Lung (tissue), 12 donors: ENCODE results near the gene UNC45A. TPM values are rescaled to one million over a fixed set of nuclear protein-coding genes. Genes with fewer than 3 reads are reported as not detected.

Experiments used
- ATAC-seq: fragments of 200-7000 bp; cut with Tn5 transposase; one replicate; pipeline ENCODE4 v1.9.1; 2020; ENCODE audit warnings: moderate number of reproducible peaks; ENCODE audit not compliant: insufficient read depth, low FRiP score
- DNase-seq, 3 donors: peaks; one replicate each; pipeline ENCODE4 v3.0.0-alpha.2; 2013 to 2017
- H3K27ac ChIP-seq, 2 donors: one replicate each; pipeline ENCODE4 v1.5.1; 2013; ENCODE audit warnings: mild to moderate bottlenecking in 2 of 2, moderate library complexity in 2 of 2, control low read depth in 1 of 2, inconsistent platforms in 1 of 2, low read depth in 1 of 2, low read length in 1 of 2
- H3K27me3 ChIP-seq, 3 donors: one replicate each; pipeline ENCODE4 v1.5.1; 2013; ENCODE audit warnings: low read length in 2 of 3; ENCODE audit not compliant: control insufficient read depth in 3 of 3, insufficient read depth in 3 of 3
- H3K36me3 ChIP-seq, 4 donors: one replicate each; pipeline ENCODE4 v1.5.1; 2013; ENCODE audit warnings: low read length in 4 of 4, mild to moderate bottlenecking in 1 of 4, moderate library complexity in 1 of 4; ENCODE audit not compliant: control insufficient read depth in 4 of 4, insufficient read depth in 4 of 4
- H3K4me1 ChIP-seq, 5 donors: one replicate each; pipeline ENCODE4 v1.5.1; 2013; ENCODE audit warnings: low read length in 5 of 5, mild to moderate bottlenecking in 2 of 5, moderate library complexity in 1 of 5; ENCODE audit not compliant: control insufficient read depth in 5 of 5, insufficient read depth in 5 of 5
- H3K4me3 ChIP-seq: one replicate; pipeline ENCODE4 v1.5.1; 2013; ENCODE audit warnings: mild to moderate bottlenecking, control low read depth, moderate library complexity
- H3K9ac ChIP-seq, 2 donors: one replicate each; pipeline ENCODE4 v1.5.1; 2013; ENCODE audit warnings: low read length in 2 of 2, control low read depth in 1 of 2; ENCODE audit not compliant: insufficient read depth in 1 of 2
- H3K9me3 ChIP-seq, 4 donors: one replicate each; pipeline ENCODE4 v1.5.1; 2013; ENCODE audit warnings: low read length in 3 of 4, mild to moderate bottlenecking in 1 of 4, moderate library complexity in 1 of 4; ENCODE audit not compliant: control insufficient read depth in 4 of 4, insufficient read depth in 3 of 4
- WGBS, 2 donors: extraction: QIAGEN DNeasy Blood & Tissue Kit; methylation state at CpG; one replicate each; pipeline ENCODE4 v1.1.7; 2013; 5-methylcytosine and 5-hydroxymethylcytosine counted together
- polyA plus RNA-seq, 2 donors: library from polyadenylated mRNA; stranded (reverse); fragments of 200-250 nt; gene quantifications; one replicate each; pipeline ENCODE4 v1.2.1, GENCODE V29; 2013
- total RNA-seq, 2 donors: library from RNA; depleted of rRNA in 1 of 2; stranded (reverse); fragments of >200 nt in 1 of 2; gene quantifications; one replicate each; pipeline ENCODE4 v1.2.1, GENCODE V29; 2014 to 2021
- TF ChIP-seq, protein P1 (sequence below): IDR thresholded peaks from 2 replicates; pipeline ENCODE4 v1.5.1; 2012; ENCODE audit warnings: mild to moderate bottlenecking; ENCODE audit errors: control extremely low read depth, extremely low read depth
- donor health status: control.
- donor health status: control.
- donor health status: Bipolar disorder and iron deficiency.
- donor health status: healthy.
- donor health status: DM: yes; HTN: yes; CAD: no.

UNC45A gene
- total and polyA plus RNA-seq, 4 donors: 34.4 to 59.6 (median 53.3) TPM

DNA sequence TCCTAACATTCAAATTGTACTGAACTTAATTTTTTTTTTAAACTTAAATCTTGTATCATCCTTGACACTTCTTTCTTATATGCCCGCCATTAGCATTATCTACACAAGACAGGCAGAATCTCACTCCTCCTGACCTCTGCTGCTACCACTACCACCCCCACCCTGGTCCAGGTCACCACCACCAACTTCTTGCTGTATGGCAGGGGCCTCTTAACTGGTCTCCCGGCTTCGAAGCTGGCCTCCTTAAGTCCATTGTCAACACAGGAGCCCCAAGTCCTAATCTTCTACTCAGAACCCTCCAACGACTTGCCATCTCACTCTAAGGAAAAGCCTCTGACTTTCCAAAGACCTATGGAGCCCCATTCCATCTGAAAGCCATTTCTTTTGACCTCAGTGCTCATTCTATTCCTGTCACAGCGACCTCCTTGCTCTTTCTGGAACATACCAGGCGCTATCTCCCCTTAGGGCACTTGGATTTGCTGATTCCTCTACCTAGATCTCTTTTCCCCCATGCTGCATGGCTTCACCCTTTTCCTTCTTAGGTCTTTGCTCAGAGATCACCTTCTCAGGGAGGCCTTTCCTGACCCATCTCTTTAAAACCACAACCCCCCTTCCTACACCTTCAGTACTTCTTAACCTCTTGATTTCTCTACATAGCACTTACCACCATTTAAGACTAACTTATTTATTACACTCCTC is 56.7 kb downstream of the UNC45A start:
- Histone ChIP-seq H3K4me1 (peaks cover 0 to 13% (median 9%) of the 10 kb centered on the region in 5 donors), H3K27me3 (no peaks in the 10 kb centered on the region), H3K27ac (no peak overlapping the region), H3K9me3 (no peaks in the 10 kb centered on the region), H3K4me3 (no peak overlapping the region), H3K9ac (no peak overlapping the region), H3K36me3 (no peaks in the 10 kb centered on the region)
- ATAC-seq: no peak
- DNase-seq: peak in 1 of 3 donors; percentile 4
- WGBS, 2 donors: 85 to 93% methylated on average over 6 of the region's 6 CpGs
- TF ChIP-seq, protein P1, sequence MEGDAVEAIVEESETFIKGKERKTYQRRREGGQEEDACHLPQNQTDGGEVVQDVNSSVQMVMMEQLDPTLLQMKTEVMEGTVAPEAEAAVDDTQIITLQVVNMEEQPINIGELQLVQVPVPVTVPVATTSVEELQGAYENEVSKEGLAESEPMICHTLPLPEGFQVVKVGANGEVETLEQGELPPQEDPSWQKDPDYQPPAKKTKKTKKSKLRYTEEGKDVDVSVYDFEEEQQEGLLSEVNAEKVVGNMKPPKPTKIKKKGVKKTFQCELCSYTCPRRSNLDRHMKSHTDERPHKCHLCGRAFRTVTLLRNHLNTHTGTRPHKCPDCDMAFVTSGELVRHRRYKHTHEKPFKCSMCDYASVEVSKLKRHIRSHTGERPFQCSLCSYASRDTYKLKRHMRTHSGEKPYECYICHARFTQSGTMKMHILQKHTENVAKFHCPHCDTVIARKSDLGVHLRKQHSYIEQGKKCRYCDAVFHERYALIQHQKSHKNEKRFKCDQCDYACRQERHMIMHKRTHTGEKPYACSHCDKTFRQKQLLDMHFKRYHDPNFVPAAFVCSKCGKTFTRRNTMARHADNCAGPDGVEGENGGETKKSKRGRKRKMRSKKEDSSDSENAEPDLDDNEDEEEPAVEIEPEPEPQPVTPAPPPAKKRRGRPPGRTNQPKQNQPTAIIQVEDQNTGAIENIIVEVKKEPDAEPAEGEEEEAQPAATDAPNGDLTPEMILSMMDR: no peak

DNA sequence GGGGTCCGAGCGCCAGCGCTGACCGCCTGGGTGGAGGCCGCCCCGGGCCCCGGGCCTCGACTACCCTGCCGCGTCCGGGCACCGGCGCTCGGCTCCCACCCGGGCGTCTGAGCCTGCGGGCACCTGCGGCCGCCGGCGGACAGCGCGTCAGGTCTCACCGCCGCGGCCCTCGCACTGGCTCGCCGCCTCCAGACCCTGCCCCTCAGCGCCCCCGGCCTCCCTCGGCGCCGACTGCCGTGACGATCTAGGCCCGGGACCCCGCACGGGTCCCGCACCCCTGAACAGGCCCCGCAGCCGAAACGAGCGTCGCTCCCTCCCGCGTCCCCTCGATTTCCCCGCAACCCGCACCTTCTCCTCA is 59.0 kb downstream of the UNC45A start:
- no peak for ATAC-seq
- Histone ChIP-seq H3K9me3 (no peaks in the 10 kb centered on the region), H3K4me3 (peak overlapping the region; percentile 92), H3K4me1 (peaks cover 0 to 11% (median 4%) of the 10 kb centered on the region in 5 donors), H3K27ac (peak overlapping the region; percentile 72 to 84), H3K27me3 (no peaks in the 10 kb centered on the region), H3K9ac (peak overlapping the region; percentile 69 to 93), H3K36me3 (peaks cover 5 to 13% (median 11%) of the 10 kb centered on the region in 4 donors)
- DNase-seq: no peak
- WGBS, 2 donors: 0 to 1% methylated on average over 43 to 50 of the region's 50 CpGs
- TF ChIP-seq, protein P1: no peak

DNA sequence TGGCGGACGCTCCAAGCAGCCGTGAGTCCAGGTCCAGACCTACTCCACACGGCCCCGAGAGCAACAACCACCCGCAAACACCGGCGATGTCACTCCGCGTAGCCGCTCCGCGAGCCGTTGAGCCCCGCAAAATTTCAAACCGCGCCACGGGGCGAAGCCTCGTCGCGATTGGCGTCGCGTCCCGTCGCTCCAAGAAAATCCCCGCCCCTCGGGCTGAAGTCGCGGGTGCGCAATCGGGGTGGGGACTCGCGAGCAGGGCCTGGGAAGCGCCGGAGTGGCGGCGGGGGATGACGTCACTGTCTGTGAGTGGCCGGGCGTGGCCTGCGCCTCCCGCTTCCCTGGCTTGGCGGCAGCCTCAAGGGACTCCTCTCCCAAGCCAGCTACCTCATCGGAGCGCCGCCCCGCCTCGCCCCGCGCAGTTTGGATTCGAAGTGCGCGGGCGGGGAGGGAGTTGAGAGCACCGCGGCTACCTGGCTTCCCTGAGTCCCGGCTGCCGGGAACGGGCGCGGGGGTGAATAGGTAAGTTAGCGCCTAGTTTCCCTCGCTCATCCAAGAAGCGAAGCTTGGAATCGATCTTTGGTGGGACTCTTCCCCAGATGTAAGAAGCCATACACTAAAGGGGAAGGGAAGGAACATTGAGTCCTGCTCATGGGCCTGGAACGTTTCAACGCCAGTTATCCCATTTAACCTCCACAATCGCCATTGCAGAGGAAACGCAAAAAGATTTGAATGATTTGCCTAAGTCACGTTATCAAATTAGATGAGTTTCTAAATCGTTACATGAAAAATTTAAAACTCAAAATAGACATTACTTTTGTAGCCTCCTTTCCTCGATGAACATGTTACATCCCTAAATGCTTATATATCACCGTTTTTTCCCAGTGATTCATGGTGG is 59.6 kb downstream of the UNC45A start, which contains the start of gene PRC1:
Gene PRC1, minus strand, starts transcription at position 119 of the 895 bp plus-strand sequence. Its CDS starts 118 bp downstream, at position 1.
- Histone ChIP-seq H3K9me3 (no peaks in the 10 kb centered on the region), H3K4me1 (peaks cover 0 to 11% (median 4%) of the 10 kb centered on the region in 5 donors), H3K27me3 (no peaks in the 10 kb centered on the region), H3K36me3 (peaks cover 8 to 17% (median 12%) of the 10 kb centered on the region in 4 donors), H3K27ac (peak within 1 kb of the TSS; percentile 77 to 84), H3K4me3 (peak within 1 kb of the TSS; percentile 92), H3K9ac (peak within 1 kb of the TSS; percentile 97 to 99)
- ATAC-seq: peak; percentile 98
- TF ChIP-seq, protein P1: no peak
- peak; percentile 98 to 99 (median 99) for DNase-seq
- WGBS, 2 donors: 0 to 1% methylated on average over 74 to 75 of the region's 75 CpGs
